ENCODE data around the gene ZNF831. TPM values are rescaled to one million over a fixed set of nuclear protein-coding genes. Genes with fewer than 3 reads are reported as not detected.

Gene ZNF831
- total RNA-seq, 1 experiment from 2014 or later: not detected

- intact Hi-C loops (cut with micrococcal nuclease; ENCODE audit: unreplicated experiment): no loop called here
- POLR2A ChIA-PET: no interaction called here
- CTCF ChIA-PET: no interaction called here
- H3K4me3 Mint-ChIP-seq (ENCODE audit: unreplicated experiment): no peak overlapping the region
- no peak overlapping the region for H3K27ac Mint-ChIP-seq (ENCODE audit: unreplicated experiment)
- Histone ChIP-seq H3K4me3 (ENCODE audit: low read depth, low read length) (no peak overlapping the region), H3K36me3 (ENCODE audit: control insufficient read depth, insufficient read depth, low read length) (no peaks in the 10 kb centered on the region), H3K4me1 (peaks cover 10% of the 10 kb centered on the region), H3K9me3 (0 out of 2 replicates have a peak, but pooled peaks cover 2% of the 10 kb centered on the region), H3K27me3 (replicated peaks; ENCODE audit: control insufficient read depth, insufficient read depth, low read length) (no peaks in the 10 kb centered on the region)
- no TSS peak for BruUV-seq (replicated peaks)
- H3K4me1 Mint-ChIP-seq (ENCODE audit: low read depth, unreplicated experiment): peaks cover 18% of the 10 kb centered on the region
- peaks cover 7% of the 10 kb centered on the region for H3K36me3 Mint-ChIP-seq (ENCODE audit: insufficient read depth, unreplicated experiment)
- TF ChIP-seq CTCF (IDR thresholded peaks at IDR 0.05; ENCODE audit: insufficient read depth in 1 of 2, low read depth in 1 of 2, low read length in 1 of 2, severe bottlenecking in 1 of 2, unreplicated experiment in 1 of 2): no peak
- DNase-seq: no peak
- H3K9me3 Mint-ChIP-seq (ENCODE audit: unreplicated experiment): no peaks in the 10 kb centered on the region
- H3K27me3 Mint-ChIP-seq (ENCODE audit: insufficient read depth, unreplicated experiment): peaks cover 22% of the 10 kb centered on the region
These were observed 84.4 kb downstream of the ZNF831 start for GRCh38 chr20:59247731-59248684.

GRCh38 chr20:59250293-59250692 lies 86.7 kb downstream of the ZNF831 start:
- H3K27me3 Mint-ChIP-seq (ENCODE audit: insufficient read depth, unreplicated experiment): peaks cover 24% of the 10 kb centered on the region
- Histone ChIP-seq H3K36me3 (ENCODE audit: control insufficient read depth, insufficient read depth, low read length) (no peaks in the 10 kb centered on the region), H3K4me1 (no peaks in the 10 kb centered on the region), H3K4me3 (ENCODE audit: low read depth, low read length) (no peak overlapping the region), H3K9me3 (no peaks in the 10 kb centered on the region), H3K27me3 (replicated peaks; ENCODE audit: control insufficient read depth, insufficient read depth, low read length) (no peaks in the 10 kb centered on the region; the same call in 1 of the 2 replicates)
- no peak for TF ChIP-seq CTCF (IDR thresholded peaks at IDR 0.05; ENCODE audit: insufficient read depth in 1 of 2, low read depth in 1 of 2, low read length in 1 of 2, severe bottlenecking in 1 of 2, unreplicated experiment in 1 of 2)
- DNase-seq: no peak
- intact Hi-C loops (cut with micrococcal nuclease; ENCODE audit: unreplicated experiment): no loop called here
- no peaks in the 10 kb centered on the region for H3K36me3 Mint-ChIP-seq (ENCODE audit: insufficient read depth, unreplicated experiment)
- no peaks in the 10 kb centered on the region for H3K4me1 Mint-ChIP-seq (ENCODE audit: low read depth, unreplicated experiment)
- H3K27ac Mint-ChIP-seq (ENCODE audit: unreplicated experiment): no peak overlapping the region
- no peak overlapping the region for H3K4me3 Mint-ChIP-seq (ENCODE audit: unreplicated experiment)
- ChIA-PET CTCF (interaction anchor here (1.1 kb wide), 1 partner anchor 154 kb away, joined by 3 read pairs; no protein-coding TSS in a partner anchor), POLR2A (no interaction called here)
- no peaks in the 10 kb centered on the region for H3K9me3 Mint-ChIP-seq (ENCODE audit: unreplicated experiment)
- BruUV-seq (replicated peaks): no TSS peak

GRCh38 chr20:59253325-59253724 lies 89.7 kb downstream of the ZNF831 start:
- Histone ChIP-seq H3K27me3 (replicated peaks; ENCODE audit: control insufficient read depth, insufficient read depth, low read length) (no peaks in the 10 kb centered on the region; the same call in 1 of the 2 replicates), H3K4me1 (no peaks in the 10 kb centered on the region), H3K9me3 (no peaks in the 10 kb centered on the region), H3K36me3 (ENCODE audit: control insufficient read depth, insufficient read depth, low read length) (no peaks in the 10 kb centered on the region), H3K4me3 (ENCODE audit: low read depth, low read length) (no peak overlapping the region)
- TF ChIP-seq CTCF (IDR thresholded peaks at IDR 0.05; ENCODE audit: insufficient read depth in 1 of 2, low read depth in 1 of 2, low read length in 1 of 2, severe bottlenecking in 1 of 2, unreplicated experiment in 1 of 2): no peak
- no TSS peak for BruUV-seq (replicated peaks)
- intact Hi-C loops (cut with micrococcal nuclease; ENCODE audit: unreplicated experiment): no loop called here
- CTCF ChIA-PET: interaction anchor here (0.6 to 0.8 kb wide), 2 partner anchors 10 to 29 kb away, joined by 4 to 5 read pairs; no protein-coding TSS in a partner anchor
- POLR2A ChIA-PET: interaction anchor here (0.5 kb wide), 1 partner anchor 32 kb away, joined by 3 read pairs; no protein-coding TSS in a partner anchor
- Mint-ChIP-seq H3K4me1 (ENCODE audit: low read depth, unreplicated experiment) (no peaks in the 10 kb centered on the region), H3K27ac (ENCODE audit: unreplicated experiment) (no peak overlapping the region), H3K4me3 (ENCODE audit: unreplicated experiment) (no peak overlapping the region), H3K27me3 (ENCODE audit: insufficient read depth, unreplicated experiment) (peaks cover 21% of the 10 kb centered on the region), H3K36me3 (ENCODE audit: insufficient read depth, unreplicated experiment) (no peaks in the 10 kb centered on the region), H3K9me3 (ENCODE audit: unreplicated experiment) (no peaks in the 10 kb centered on the region)
- DNase-seq: no peak

Data from Caco-2 (cell line).